Measurements from ENCODE around the gene PRRX2.
"Not testable (repeated sequence)": the region's sequence is repeated elsewhere in the genome, so short reads cannot be mapped to it uniquely, and the experiment has no call there.

Gene PRRX2

DNA sequence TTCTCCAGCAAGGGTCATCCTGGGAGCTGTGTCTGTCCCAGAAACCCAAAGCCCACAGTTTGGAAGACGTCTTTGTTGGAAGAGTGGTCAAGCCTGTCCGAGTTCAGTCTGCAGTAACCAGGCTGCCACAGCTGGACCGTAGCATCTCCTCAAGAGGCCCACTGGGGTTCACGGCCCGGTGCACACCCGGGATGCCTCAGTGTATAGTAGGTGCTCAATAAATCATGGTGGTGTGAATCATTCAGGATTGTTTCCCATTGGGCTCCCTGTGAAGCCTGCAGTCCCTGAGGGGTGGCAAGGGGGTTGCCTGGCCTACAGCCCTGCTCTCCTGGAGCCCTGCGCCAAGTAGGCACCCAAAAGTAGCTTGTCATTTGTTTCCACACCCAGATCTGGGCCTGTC, 10.3 kb upstream of the PRRX2 start:
- no peak for FAIRE-seq

DNA sequence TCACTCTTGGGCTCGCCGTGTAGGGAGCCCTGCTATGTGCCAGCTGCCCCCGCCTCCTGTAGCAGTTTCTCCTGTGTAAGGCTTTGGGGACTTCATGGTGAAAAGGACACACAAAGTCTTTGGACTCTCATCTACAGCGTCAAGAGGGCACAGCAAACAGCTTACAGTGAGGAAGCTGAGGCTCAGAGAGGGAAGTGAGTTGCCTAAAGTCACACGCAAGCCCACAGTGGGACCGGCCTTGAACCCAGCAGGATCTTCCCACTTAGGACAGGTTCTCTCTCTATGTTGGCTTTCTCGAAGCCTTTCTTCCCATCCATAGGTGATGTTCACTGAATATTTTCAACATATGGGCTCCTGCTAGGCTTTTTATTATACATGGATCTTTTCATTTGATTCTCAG, 9.8 kb upstream of the PRRX2 start:
- FAIRE-seq: no peak

DNA sequence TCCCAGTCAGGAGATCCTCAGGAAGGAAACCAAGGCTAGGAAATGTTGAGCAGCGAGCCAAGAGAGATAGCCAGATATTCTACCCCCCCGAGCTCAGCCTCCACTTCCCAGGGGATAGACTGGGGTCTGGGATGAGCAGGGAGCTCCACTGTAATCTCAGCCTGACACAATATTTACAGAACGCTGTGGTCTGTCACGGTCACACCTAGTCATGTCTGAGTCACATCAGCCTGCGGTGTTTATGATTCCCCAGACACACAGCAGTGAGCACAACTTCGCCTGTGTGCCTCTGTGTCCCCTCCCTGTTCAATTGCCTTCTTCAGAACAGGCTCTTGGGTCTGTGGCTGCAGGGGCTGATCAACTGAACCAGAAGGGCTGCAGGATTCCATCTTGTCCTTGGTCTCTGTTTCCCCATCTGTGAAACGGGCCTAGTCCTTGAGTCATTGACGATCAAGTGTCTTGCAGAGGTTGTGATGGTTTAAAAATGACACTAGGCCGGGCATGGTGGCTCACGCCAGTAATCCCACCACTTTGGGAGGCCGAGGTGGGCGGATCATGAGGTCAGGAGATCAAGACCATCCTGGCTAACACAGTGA, 8.6 kb upstream of the PRRX2 start:
- no peak for FAIRE-seq

DNA sequence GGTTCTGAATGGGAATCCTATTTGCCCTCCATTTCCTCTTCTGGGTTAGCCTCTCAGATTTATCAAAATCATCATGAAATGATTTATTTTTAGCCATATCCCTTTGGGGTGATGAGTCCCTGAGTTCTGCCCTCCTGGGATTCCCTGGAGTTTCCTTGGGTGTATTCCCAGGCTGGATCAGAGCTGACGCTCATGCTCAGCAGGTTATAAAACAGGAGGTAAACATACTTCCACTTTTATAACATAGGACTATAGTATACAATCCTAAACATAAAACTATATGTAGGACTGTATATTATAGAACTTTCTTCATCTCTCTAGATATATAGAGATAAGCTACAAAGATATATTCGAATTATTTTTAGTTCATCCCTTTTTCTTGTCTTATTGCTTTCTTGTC, 4.4 kb upstream of the PRRX2 start:
- no peak for FAIRE-seq

DNA sequence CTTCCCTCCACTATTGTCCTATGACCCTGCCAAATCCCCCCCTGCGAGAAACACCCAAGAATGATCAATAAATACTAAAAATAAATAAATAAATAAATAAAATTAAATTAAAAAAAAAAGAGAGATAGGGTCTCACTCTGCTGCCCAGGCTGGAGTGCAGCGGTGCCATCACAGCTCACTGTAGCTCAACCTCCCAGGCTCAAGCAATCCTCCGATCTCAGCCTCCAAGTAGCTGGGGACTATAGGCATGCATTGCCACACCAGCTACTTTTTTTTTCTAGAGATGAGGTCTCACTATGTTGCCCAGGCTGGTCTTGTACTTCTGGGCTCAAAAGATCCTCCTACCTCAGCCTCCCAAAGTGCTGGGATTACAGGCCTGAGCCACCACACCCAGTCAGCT, 3.2 kb upstream of the PRRX2 start:
- not testable (repeated sequence) for FAIRE-seq

DNA sequence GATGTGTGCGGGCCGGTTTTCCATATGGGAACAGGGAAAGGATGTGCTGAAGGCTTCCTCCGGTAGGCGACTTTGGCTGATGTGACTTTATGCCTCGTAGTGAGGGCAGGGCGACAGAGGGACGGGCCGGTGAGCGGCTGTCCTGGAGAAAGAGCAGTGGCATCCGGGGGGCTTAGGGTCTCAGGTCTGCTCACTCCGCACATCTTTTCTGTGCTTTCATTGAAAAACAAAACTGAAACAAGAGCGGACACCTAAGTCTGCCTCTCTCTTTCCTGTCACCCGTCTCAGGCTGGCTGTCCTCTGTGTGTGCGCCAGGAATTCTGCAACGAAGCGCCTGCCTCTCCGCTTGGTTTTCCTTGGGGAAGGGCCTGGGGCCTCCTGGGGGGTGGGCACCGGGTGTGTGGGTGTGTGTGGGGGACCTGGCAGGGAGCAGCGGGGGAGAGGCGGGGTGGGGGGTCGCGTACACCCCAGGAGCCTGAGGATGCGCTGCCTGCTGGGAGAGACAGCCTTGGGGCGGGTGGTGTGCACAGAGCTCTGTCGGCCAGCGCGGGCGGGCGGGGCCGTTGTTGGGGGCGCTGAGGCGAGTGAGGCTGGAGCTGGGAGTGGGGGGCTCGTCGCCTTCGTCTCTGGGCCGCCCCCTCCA, 580 bp upstream of the PRRX2 start:
- no peak for FAIRE-seq

DNA sequence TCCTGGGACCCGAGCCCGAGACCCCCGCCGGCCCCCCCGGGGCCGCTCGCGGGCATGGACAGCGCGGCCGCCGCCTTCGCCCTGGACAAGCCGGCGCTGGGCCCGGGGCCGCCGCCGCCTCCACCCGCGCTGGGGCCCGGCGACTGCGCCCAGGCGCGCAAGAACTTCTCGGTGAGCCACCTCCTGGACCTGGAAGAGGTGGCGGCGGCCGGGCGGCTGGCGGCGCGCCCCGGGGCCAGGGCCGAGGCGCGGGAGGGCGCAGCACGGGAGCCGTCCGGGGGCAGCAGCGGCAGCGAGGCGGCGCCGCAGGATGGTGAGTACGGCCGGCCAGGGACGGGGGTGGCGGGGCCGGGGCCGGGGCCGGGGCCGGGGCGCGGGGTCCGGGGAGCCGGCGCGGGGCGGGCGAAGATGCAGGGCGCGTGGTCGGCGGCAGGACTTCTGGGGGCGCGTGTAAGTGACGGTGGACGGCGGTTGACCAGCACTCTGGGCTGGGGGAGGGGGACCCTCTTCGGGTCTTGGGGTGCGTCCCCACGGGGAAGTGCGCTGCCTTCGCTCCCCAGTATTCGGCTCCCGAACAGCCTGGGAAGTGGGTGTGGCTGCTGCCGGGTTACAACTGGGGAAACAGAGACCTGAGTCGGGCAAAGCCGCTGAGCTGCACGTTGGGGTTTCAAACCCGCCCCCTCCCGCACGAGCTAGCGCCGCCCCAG, 520 bp downstream of the PRRX2 start:
- FAIRE-seq: no peak

DNA sequence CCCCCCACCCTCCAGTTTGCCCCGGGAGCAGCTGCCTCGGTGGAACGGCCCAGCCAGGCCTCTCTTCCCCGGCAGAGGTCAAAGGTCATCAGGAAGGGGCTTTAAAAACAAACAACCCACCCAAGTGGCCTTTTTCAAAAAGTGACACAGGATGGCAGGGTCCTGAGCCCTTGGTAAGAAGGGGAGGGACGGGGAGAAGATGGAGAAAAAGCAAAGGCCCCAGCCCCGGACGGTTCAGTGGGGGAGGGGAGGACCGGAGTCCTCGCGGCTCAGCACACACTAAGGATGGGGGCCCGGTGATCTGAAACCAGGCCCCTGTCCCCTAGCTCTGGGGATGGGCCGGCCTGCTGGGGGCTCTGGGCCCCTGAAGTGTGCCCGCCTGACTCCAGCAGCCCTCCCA, 1.1 kb downstream of the PRRX2 start:
- no peak for FAIRE-seq

DNA sequence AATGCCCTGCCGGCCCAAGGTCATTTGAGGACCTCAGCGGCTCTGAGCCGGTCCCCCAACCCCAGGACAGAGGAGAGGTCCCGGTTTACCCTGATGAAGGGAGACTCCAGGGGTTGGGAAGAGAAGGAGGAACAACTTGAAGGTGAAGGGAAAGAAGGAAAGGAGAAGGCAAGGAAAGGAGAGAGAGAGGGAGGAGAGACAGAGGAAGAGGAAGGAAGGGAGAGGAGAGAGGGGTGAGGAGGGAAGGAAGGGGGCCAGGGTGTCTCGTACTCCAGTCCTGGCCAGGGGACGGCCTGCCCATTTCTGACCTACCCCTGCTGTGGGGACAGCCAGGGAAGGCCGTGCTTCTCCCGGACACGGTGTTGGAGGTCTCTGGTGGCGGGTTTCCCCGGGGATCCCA, 1.9 kb downstream of the PRRX2 start:
- FAIRE-seq: no peak

DNA sequence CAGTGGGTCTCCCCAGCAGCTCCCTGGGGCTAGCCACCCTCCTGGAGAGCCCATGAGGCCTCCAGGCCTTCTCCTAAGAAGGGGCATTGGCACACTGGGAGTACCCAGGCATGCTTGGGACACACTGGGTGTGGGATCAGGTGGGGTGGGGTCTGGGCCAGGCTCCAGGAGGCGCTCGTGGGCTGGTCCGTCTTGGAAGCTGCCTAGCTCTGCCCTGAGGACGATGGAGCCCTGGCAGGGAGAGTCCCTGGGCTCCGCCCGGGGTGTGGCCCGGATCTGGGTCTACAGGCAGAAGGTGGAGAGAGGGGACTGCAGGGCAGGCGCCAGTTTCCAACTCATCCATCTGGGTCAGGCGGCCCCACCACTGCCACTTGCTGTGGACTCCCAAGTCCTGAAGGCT, 2.4 kb downstream of the PRRX2 start:
- no peak for FAIRE-seq

DNA sequence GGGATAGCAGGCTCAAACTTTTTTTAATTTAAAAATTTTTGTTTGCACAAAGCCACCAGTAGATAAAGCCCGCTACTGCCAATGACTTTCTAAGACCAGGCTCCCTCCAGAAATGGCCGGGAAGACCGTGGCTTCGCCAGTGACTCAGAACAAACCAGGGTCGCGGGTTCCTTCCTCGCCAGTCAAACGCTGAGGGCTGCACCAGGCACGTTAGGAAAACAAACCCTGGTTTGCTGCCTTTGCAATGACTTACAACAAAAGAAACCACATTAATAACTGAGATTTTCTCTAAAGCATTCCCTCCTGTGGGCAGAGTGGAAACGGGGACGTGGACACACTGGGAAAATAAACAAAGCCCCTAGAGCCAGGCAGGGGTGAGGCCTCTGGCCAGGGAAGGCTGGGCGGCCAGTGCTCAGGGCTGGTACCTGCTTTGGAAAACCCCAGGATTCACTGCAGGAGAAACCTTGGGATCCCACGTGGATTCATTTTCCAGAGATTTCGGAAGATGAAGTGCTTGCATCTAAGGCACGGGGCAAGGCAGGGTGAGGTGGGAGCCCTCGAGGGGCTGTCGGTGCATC, 3.8 kb downstream of the PRRX2 start:
- FAIRE-seq: no peak

DNA sequence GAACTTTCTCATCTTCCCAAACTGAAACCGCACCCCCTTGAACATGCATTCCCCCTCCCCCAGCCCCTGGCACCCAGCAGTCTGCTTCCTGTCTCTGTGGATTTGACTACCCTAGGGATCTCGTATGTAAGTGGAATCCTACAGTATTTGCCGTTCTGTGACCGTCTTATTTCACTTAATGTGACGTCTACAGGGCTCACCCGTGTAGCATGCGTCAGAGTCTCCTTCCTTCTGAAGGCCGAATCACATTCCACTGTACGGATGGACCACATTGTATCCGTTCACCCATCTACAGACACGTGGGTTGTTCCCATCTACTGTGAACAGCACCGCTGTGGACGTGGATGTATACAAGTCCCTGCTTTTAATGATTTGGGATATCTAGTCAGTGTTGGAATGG, 4.5 kb downstream of the PRRX2 start:
- no peak for FAIRE-seq

DNA sequence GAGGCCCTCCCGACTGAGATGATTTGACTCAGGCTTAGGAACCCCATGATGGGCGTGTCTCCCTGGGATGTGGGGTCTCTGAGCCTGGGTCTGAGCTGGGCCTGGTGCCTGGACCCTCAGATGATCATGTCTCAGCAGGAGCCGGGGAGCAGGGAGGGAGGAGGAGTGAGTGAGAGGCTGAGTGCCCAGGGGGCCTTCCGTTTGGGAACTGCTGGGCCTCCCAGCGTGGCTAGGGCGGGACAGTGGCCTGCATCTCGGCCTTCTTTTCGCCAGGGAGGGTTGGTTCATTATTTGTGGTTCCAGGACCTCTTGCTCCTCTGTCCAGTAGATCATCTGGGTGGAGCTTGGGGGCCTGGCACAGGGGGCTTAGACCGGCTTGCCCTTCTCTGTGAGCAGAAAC, 5.6 kb downstream of the PRRX2 start:
- no peak for FAIRE-seq

DNA sequence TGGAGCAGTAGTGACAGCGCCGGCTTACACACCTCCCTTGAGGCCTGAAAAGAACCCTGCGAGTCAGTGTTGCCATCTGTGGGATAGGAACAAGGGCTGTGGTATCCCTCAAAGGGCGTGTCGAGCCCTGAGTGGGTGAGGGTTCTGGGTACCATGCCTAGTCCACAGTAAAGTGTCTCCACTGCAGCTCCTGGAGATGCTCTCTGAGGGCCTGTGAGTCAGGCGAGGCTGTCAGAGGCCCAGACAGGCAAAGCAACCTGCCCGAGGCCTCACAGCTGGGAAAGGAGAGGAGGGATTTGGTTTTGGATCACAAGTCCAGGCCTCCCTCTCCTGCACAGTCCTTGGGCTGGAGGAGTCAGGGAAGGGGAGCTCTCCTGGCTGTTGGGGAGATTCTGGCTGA, 6.1 kb downstream of the PRRX2 start:
- no peak for FAIRE-seq

DNA sequence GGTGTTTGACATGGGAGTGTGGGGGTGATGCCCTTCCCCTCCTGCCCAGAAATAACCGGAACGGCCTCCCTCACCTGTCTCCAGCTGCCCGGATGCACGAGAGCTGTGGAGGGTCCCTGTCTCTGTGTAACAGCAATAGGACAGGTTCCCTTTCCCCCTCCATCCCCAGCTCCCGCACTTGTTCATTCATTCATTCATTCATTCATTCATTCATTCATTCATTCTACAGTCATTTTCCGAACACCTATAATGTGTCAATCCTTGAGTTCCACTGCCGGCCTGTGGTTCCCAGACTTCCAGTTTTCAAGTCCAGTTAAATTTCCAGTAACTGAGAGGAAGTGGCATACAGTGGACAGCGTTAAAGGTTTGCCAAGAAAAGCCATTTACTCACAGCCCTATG, 7.3 kb downstream of the PRRX2 start:
- FAIRE-seq: no peak

DNA sequence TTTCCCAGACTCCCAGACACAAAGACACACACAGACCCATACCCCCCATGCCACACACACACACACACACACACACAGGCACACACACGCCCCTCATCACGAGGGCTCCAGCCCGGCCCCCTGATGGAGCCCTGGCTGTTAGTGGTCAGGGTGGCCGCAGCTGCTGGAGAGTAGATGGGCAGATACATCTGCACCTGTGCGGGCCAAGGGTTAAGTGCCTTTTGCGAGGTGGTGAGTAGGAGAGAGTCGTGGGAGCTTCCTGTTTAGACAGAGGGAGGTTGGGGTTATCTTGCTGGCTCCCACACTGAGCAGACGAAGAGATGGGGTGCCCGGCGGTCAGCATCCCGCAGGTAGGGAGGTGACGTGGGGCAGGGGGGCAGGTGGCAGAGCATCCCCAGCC, 8.2 kb downstream of the PRRX2 start:
- no peak for FAIRE-seq

DNA sequence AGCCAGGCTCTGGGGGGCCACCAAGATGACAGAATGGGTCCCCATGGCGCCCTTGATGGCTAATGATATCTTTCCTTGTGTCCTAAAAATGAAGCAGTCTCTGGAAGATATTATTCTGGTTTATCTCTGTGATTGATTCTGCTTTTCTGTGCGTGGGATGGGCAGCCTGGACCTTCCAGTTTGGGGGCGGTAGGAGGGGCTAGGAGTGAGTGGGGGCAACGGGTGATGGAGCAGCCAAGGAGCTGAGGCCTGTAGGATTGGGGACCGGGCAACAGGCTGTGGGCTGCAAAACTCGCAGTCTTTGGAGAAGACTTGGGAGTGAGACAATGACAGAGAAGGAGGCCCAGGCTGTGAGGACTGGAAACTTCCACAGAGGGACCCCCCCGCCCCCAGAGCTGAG, 8.8 kb downstream of the PRRX2 start:
- FAIRE-seq: no peak

DNA sequence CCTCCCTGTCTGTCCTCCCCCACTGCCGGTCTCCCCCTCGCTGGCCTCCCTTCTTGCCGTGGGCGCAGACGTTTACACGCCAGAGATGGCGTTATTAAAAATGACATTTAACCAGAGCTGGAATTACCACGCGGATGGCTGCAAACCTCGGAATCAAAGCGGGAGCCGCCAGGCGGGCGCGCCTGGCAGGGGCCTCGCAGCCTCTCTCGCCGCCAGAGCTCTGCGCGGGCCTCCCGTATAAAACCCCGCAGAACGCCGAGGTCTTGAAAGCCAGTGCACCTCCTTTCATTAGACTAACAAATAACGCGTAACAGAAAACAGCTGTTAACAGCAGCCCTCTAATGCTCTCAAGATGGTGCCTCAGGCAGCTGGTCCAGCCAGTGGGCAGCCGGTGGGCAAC, 10.2 kb downstream of the PRRX2 start:
- FAIRE-seq: no peak

DNA sequence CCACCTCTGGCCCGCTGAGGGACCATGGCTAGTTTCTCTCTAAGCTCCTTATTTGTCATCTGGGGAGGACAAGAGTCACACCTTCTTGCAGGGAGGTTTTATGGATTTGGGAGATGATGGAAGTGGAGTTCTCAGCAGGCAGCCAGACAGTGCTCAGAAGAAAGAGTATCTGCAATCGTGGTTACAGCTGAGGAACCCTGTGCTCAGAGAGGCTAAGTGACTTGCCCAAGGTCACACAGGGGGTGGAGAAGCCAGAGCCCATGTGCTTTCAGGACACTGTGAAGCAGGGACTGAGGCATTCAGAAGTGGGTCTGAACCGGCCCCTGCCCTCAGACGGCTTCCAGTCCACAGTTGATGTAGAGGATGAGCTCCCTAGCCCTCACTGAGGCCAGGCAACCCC, 10.8 kb downstream of the PRRX2 start:
- no peak for FAIRE-seq

DNA sequence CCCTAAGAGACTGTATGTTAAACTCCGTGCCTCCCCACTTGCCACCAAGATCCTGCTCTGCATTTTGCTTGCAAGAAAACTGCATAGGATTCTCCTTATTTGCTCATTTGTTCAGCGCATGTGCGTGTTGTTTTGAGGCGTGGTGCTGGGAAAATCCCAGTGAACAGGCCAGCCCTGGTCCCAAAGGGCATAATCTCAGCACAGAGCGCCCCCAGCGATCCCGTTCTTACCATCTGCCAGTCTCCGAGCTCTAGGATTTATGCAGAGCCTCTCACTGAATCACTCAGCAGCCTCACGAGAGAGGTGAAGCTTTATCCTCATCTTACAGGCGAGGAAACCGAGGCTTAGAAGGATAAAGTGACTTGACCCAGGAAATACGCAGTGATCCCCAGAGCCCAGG, 11.5 kb downstream of the PRRX2 start:
- no peak for FAIRE-seq

DNA sequence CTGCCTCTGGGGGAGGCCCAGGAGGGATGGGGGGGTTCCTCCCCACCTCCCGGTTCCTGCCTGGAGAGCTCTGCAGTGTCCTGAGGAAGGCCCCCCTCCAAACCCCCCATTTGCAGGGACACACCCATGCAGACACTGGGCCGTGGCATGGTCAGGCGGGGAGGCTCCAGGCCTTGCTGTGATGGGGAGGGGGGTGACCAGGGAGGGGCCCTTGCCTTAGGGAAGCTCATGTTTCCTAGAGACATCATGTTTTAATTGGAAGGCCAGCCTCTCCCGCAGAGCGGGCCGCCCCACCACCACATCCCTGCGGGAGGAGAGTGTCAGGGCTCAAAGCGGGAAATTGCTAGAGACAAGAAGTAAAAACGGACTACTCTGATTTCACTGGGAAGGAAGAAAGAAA, 12.0 kb downstream of the PRRX2 start:
- FAIRE-seq: no peak

DNA sequence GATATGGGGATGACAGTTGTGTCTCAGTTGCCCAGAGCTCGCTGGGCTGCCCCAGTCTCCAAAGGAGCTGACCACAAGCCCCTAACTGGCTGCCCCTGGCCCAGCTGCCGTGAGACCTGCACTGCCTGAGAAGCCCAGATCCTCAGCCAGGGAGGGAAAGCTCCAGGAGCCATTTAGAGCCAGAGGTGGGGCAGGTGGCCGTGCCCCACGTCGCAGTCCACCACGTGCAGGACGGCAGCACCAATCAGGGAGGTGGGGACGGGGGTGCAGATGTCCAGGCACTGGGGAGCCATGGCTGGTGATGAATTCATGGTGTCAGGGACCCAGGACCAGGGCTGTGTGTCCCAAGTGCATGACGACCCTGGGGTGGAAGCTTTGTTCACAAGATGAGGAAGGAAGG, 13.4 kb downstream of the PRRX2 start:
- FAIRE-seq: no peak

DNA sequence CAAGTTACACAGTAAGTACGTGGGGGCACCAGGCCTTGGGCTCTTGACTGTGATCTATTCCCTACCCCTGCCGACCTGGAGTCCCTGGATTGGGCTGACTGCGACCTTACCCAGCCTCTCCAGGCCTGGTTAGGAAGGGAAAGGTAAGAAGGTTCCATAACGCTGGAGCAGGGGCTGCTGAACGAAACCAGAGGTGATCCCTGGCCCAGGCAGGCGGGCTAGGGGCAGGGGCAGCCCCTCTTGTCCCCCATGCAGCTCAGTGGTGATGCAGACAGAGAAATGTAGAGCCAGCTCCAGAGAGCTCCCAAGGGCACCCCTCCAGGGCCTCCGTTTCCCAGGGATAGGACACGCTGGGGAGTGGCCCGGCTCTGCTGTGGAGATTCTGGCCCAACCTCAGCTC, 14.1 kb downstream of the PRRX2 start:
- no peak for FAIRE-seq

DNA sequence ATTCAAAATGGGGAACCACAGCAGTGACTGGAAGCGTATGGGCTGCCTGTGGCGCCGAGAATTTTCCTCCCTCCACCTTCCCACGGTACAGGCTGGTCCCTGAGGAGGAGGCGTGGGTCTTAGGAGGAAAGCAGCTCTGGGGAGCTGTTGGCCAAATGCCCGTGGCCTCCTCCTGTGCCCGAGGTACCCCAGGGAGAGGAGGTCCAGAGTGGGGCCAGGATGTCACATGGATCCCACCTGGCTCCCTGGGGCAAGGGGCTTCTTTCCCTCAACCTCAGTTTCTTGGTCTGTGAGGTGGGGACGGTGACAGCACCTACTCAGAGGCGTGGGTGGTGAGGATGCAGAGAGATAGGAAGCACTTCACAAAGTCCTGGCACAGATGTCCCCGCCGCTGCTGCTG, 16.5 kb downstream of the PRRX2 start:
- FAIRE-seq: no peak

Data from G401.6 (cell line).